Loucy (cell line): ENCODE data around the gene TOR1B.

Experiments
- H2AFZ ChIP-seq: fragments of 200-600 bp; sonication (generic); 2 replicates; pipeline ENCODE4 v1.6.0; 2016; ENCODE audit warnings: antibody characterized with exemption, mild to moderate bottlenecking, low read length, moderate library complexity
- H3F3A ChIP-seq: fragments of 200-600 bp; 2 replicates; pipeline ENCODE4 v1.6.0; 2016; ENCODE audit warnings: antibody characterized with exemption, low read depth, mild to moderate bottlenecking
- H3K27me3 ChIP-seq: fragments of 200-600 bp; sonication (generic); 2 replicates; pipeline ENCODE4 v1.6.1; 2014; ENCODE audit warnings: low read length, mild to moderate bottlenecking; ENCODE audit not compliant: insufficient read depth, poor library complexity, severe bottlenecking
- H3K36me3 ChIP-seq: fragments of 200-600 bp; sonication (generic); 2 replicates; pipeline ENCODE4 v1.6.1; 2016; ENCODE audit warnings: low read length; ENCODE audit not compliant: insufficient read depth
- H3K4me1 ChIP-seq: fragments of 200-600 bp; sonication (generic); 2 replicates; pipeline ENCODE4 v1.5.1; 2014; ENCODE audit warnings: low read length, mild to moderate bottlenecking; ENCODE audit not compliant: insufficient read depth, poor library complexity, severe bottlenecking
- H3K4me2 ChIP-seq: fragments of 200-600 bp; sonication (generic); 2 replicates; pipeline ENCODE4 v1.6.0; 2014; ENCODE audit warnings: antibody characterized with exemption, low read length, low read depth, mild to moderate bottlenecking; ENCODE audit not compliant: poor library complexity, severe bottlenecking
- H3K4me3 ChIP-seq: fragments of 200-600 bp; sonication (generic); 2 replicates; pipeline ENCODE4 v1.5.1; 2014; ENCODE audit warnings: low read length, mild to moderate bottlenecking, mixed read lengths; ENCODE audit not compliant: poor library complexity, severe bottlenecking
- H3K79me2 ChIP-seq: fragments of 200-600 bp; sonication (generic); 2 replicates; pipeline ENCODE4 v1.6.1; 2014; ENCODE audit warnings: low read length; ENCODE audit not compliant: insufficient read depth
- H3K9ac ChIP-seq: fragments of 200-600 bp; sonication (generic); 2 replicates; pipeline ENCODE4 v1.6.0; 2014; ENCODE audit warnings: mild to moderate bottlenecking, low read depth, low read length, moderate library complexity; ENCODE audit not compliant: poor library complexity, severe bottlenecking
- H3K9me2 ChIP-seq: fragments of 200-600 bp; sonication (generic); replicated peaks from 2 replicates; pipeline ENCODE4 v1.6.1; 2016; ENCODE audit warnings: low read depth, low read length, mixed read lengths
- H3K9me3 ChIP-seq: fragments of 200-600 bp; sonication (generic); 2 replicates; pipeline ENCODE4 v1.6.1; 2014; ENCODE audit warnings: mild to moderate bottlenecking, antibody characterized with exemption, low read length, low read depth; ENCODE audit not compliant: insufficient read depth
- H4K20me1 ChIP-seq: fragments of 200-600 bp; sonication (generic); 2 replicates; pipeline ENCODE4 v1.6.0; 2014; ENCODE audit warnings: antibody characterized with exemption, low read length, mild to moderate bottlenecking; ENCODE audit not compliant: insufficient read depth, poor library complexity, severe bottlenecking
- CTCF ChIP-seq: fragments of 200-600 bp; sonication (generic); conservative IDR thresholded peaks from 2 replicates; pipeline ENCODE4 v1.5.1; 2014; ENCODE audit warnings: mild to moderate bottlenecking, antibody characterized with exemption, low read length
- EZH2phosphoT487 ChIP-seq: fragments of 200-600 bp; IDR thresholded peaks from 2 replicates; pipeline ENCODE4 v1.6.1; 2018; ENCODE audit warnings: antibody characterized with exemption, mild to moderate bottlenecking, moderate library complexity, borderline replicate concordance

TOR1B gene

GRCh38 chr9:129762985-129763926 is 39.7 kb upstream of the TOR1B start:
- no peaks in the 10 kb centered on the region for H3K27me3 ChIP-seq
- no peaks in the 10 kb centered on the region for H3F3A ChIP-seq
- no peaks in the 10 kb centered on the region for H3K4me1 ChIP-seq
- H3K36me3 ChIP-seq: no peaks in the 10 kb centered on the region
- H3K9me2 ChIP-seq: no peaks in the 10 kb centered on the region
- H3K9ac ChIP-seq: no peak overlapping the region
- no peak overlapping the region for H3K4me2 ChIP-seq
- no peak overlapping the region for H3K4me3 ChIP-seq
- H4K20me1 ChIP-seq: no peaks in the 10 kb centered on the region
- H3K9me3 ChIP-seq: no peaks in the 10 kb centered on the region
- TF ChIP-seq EZH2phosphoT487 (no peak), CTCF (no peak)
- no peak overlapping the region for H2AFZ ChIP-seq
- H3K79me2 ChIP-seq: no peaks in the 10 kb centered on the region

- no peaks in the 10 kb centered on the region for H3K36me3 ChIP-seq
- no peak overlapping the region for H2AFZ ChIP-seq
- H3K4me2 ChIP-seq: no peak overlapping the region
These were observed 37.1 kb upstream of the TOR1B start for GRCh38 chr9:129765764-129766317.

GRCh38 chr9:129768486-129768885 is 34.5 kb upstream of the TOR1B start:
- H3K4me3 ChIP-seq: no peak overlapping the region
- TF ChIP-seq CTCF: no peak
- TF ChIP-seq EZH2phosphoT487: no peak
- H3K9me3 ChIP-seq: no peaks in the 10 kb centered on the region
- no peaks in the 10 kb centered on the region for H3F3A ChIP-seq
- no peaks in the 10 kb centered on the region for H3K36me3 ChIP-seq
- no peak overlapping the region for H3K9ac ChIP-seq
- H3K27me3 ChIP-seq: no peaks in the 10 kb centered on the region
- no peaks in the 10 kb centered on the region for H3K9me2 ChIP-seq
- H3K79me2 ChIP-seq: no peaks in the 10 kb centered on the region
- H3K4me1 ChIP-seq: no peaks in the 10 kb centered on the region
- H2AFZ ChIP-seq: no peak overlapping the region
- H4K20me1 ChIP-seq: no peaks in the 10 kb centered on the region
- no peak overlapping the region for H3K4me2 ChIP-seq

More at GRCh38 chr9:129765764-129766317, 37.1 kb upstream of the TOR1B start:
- H3K4me1 ChIP-seq: no peaks in the 10 kb centered on the region
- H3K9ac ChIP-seq: no peak overlapping the region
- no peaks in the 10 kb centered on the region for H3K9me2 ChIP-seq
- no peak for TF ChIP-seq CTCF
- H3F3A ChIP-seq: no peaks in the 10 kb centered on the region
- H3K9me3 ChIP-seq: no peaks in the 10 kb centered on the region
- H3K79me2 ChIP-seq: no peaks in the 10 kb centered on the region
- no peaks in the 10 kb centered on the region for H3K27me3 ChIP-seq
- H3K4me3 ChIP-seq: no peak overlapping the region
- H4K20me1 ChIP-seq: no peaks in the 10 kb centered on the region
